Muscle layer of duodenum (tissue), 2 donors: ENCODE measurements around the gene UBE2D4.
A peak's percentile ranks its signal among the peaks of the same experiment; 100 is the strongest.

Source experiments
- H3K27ac ChIP-seq: one replicate; pipeline ENCODE4 v1.7.0; 2013; ENCODE audit warnings: mild to moderate bottlenecking, low read length
- H3K27me3 ChIP-seq: one replicate; pipeline ENCODE4 v1.7.0; 2013; ENCODE audit warnings: low read depth, mild to moderate bottlenecking, control low read depth, low read length
- H3K36me3 ChIP-seq, 2 donors: one replicate each; pipeline ENCODE4 v1.7.0; 2013; ENCODE audit warnings: low read length in 2 of 2, control low read depth in 1 of 2, mild to moderate bottlenecking in 1 of 2; ENCODE audit not compliant: insufficient read depth in 2 of 2, control insufficient read depth in 1 of 2
- H3K4me1 ChIP-seq, 2 donors: one replicate each; pipeline ENCODE4 v1.7.0; 2013; ENCODE audit warnings: low read length in 2 of 2, mild to moderate bottlenecking in 2 of 2, control low read depth in 1 of 2, moderate library complexity in 1 of 2; ENCODE audit not compliant: insufficient read depth in 2 of 2, control insufficient read depth in 1 of 2
- H3K4me3 ChIP-seq, 2 donors: one replicate each; pipeline ENCODE4 v1.7.0; 2013; ENCODE audit warnings: low read length in 2 of 2, low read depth in 1 of 2, mild to moderate bottlenecking in 1 of 2
- H3K9me3 ChIP-seq, 2 donors: one replicate each; pipeline ENCODE4 v1.7.0; 2013; ENCODE audit warnings: low read length in 2 of 2, control low read depth in 1 of 2, mild to moderate bottlenecking in 1 of 2; ENCODE audit not compliant: control insufficient read depth in 1 of 2
- donor health status: healthy.

The UBE2D4 gene

GRCh38 chr7:43921423-43921822 is 4.8 kb upstream of the UBE2D4 start:
- H3K4me3 ChIP-seq: no peak overlapping the region
- H3K36me3 ChIP-seq: no peaks in the 10 kb centered on the region
- no peak overlapping the region for H3K27ac ChIP-seq
- H3K27me3 ChIP-seq: no peaks in the 10 kb centered on the region
- peaks cover 0 to 3% of the 10 kb centered on the region in 2 donors for H3K4me1 ChIP-seq
- no peaks in the 10 kb centered on the region for H3K9me3 ChIP-seq

GRCh38 chr7:43922726-43923125 is 3.5 kb upstream of the UBE2D4 start:
- H3K27me3 ChIP-seq: no peaks in the 10 kb centered on the region
- no peaks in the 10 kb centered on the region for H3K36me3 ChIP-seq
- no peak overlapping the region for H3K27ac ChIP-seq

GRCh38 chr7:43926798-43927123 is 525 bp downstream of the UBE2D4 start:
- Histone ChIP-seq H3K27ac (peak overlapping the region; percentile 92), H3K27me3 (no peaks in the 10 kb centered on the region), H3K36me3 (no peaks in the 10 kb centered on the region), H3K9me3 (no peaks in the 10 kb centered on the region), H3K4me1 (peaks cover 0 to 11% of the 10 kb centered on the region in 2 donors), H3K4me3 (peak overlapping the region; percentile 80 to 83)

More at GRCh38 chr7:43922726-43923125, 3.5 kb upstream of the UBE2D4 start:
- H3K4me3 ChIP-seq: no peak overlapping the region
- H3K4me1 ChIP-seq: peaks cover 0 to 11% of the 10 kb centered on the region in 2 donors
- H3K9me3 ChIP-seq: no peaks in the 10 kb centered on the region

GRCh38 chr7:43927810-43928209 is 1.6 kb downstream of the UBE2D4 start:
- H3K27me3 ChIP-seq: no peaks in the 10 kb centered on the region
- H3K4me1 ChIP-seq: peaks cover 0 to 11% of the 10 kb centered on the region in 2 donors
- no peak overlapping the region for H3K27ac ChIP-seq

GRCh38 chr7:43929529-43930457 is 3.6 kb downstream of the UBE2D4 start:
- peaks cover 0 to 11% of the 10 kb centered on the region in 2 donors for H3K4me1 ChIP-seq
- H3K36me3 ChIP-seq: no peaks in the 10 kb centered on the region
- no peak overlapping the region for H3K27ac ChIP-seq
- H3K27me3 ChIP-seq: no peaks in the 10 kb centered on the region
- H3K9me3 ChIP-seq: no peaks in the 10 kb centered on the region
- no peak overlapping the region for H3K4me3 ChIP-seq

More at GRCh38 chr7:43927810-43928209, 1.6 kb downstream of the UBE2D4 start:
- H3K36me3 ChIP-seq: no peaks in the 10 kb centered on the region
- no peaks in the 10 kb centered on the region for H3K9me3 ChIP-seq
- H3K4me3 ChIP-seq: no peak overlapping the region

- Histone ChIP-seq H3K4me1 (peaks cover 0 to 8% of the 10 kb centered on the region in 2 donors), H3K27ac (no peak overlapping the region), H3K36me3 (no peaks in the 10 kb centered on the region), H3K4me3 (no peak overlapping the region), H3K27me3 (no peaks in the 10 kb centered on the region), H3K9me3 (no peaks in the 10 kb centered on the region)
Observed at GRCh38 chr7:43931346-43931745, 5.1 kb downstream of the UBE2D4 start.

- peaks cover 5% of the 10 kb centered on the region in 2 donors for H3K4me1 ChIP-seq
- H3K27me3 ChIP-seq: no peaks in the 10 kb centered on the region
- H3K4me3 ChIP-seq: no peak overlapping the region
- peaks cover 0 to 3% of the 10 kb centered on the region in 2 donors for H3K36me3 ChIP-seq
- H3K27ac ChIP-seq: no peak overlapping the region
- H3K9me3 ChIP-seq: no peaks in the 10 kb centered on the region
Observed at GRCh38 chr7:43933902-43934560, 7.8 kb downstream of the UBE2D4 start.

- Histone ChIP-seq H3K27ac (no peak overlapping the region), H3K4me1 (peaks cover 5% of the 10 kb centered on the region in 2 donors), H3K36me3 (peaks cover 3 to 6% of the 10 kb centered on the region in 2 donors), H3K27me3 (no peaks in the 10 kb centered on the region), H3K4me3 (no peak overlapping the region), H3K9me3 (no peaks in the 10 kb centered on the region)
Observed at GRCh38 chr7:43937444-43937843, 11.2 kb downstream of the UBE2D4 start.

GRCh38 chr7:43938892-43939482 is 12.8 kb downstream of the UBE2D4 start:
- no peak overlapping the region for H3K4me3 ChIP-seq
- no peak overlapping the region for H3K27ac ChIP-seq
- H3K9me3 ChIP-seq: no peaks in the 10 kb centered on the region
- peaks cover 12 to 14% of the 10 kb centered on the region in 2 donors for H3K36me3 ChIP-seq
- peaks cover 5% of the 10 kb centered on the region in 2 donors for H3K4me1 ChIP-seq
- H3K27me3 ChIP-seq: no peaks in the 10 kb centered on the region

- Histone ChIP-seq H3K4me1 (peaks cover 0 to 4% of the 10 kb centered on the region in 2 donors), H3K27ac (no peak overlapping the region), H3K4me3 (no peak overlapping the region), H3K36me3 (peaks cover 12 to 21% of the 10 kb centered on the region in 2 donors), H3K9me3 (no peaks in the 10 kb centered on the region), H3K27me3 (no peaks in the 10 kb centered on the region)
Observed at GRCh38 chr7:43942250-43942649, 16.0 kb downstream of the UBE2D4 start.

GRCh38 chr7:43942997-43943396 is 16.8 kb downstream of the UBE2D4 start:
- Histone ChIP-seq H3K4me3 (no peak overlapping the region), H3K27me3 (no peaks in the 10 kb centered on the region), H3K36me3 (peaks cover 12 to 21% of the 10 kb centered on the region in 2 donors), H3K27ac (no peak overlapping the region), H3K9me3 (no peaks in the 10 kb centered on the region), H3K4me1 (no peaks in the 10 kb centered on the region)
